ENCODE data around the gene ARHGEF28.

The ARHGEF28 gene

DNA sequence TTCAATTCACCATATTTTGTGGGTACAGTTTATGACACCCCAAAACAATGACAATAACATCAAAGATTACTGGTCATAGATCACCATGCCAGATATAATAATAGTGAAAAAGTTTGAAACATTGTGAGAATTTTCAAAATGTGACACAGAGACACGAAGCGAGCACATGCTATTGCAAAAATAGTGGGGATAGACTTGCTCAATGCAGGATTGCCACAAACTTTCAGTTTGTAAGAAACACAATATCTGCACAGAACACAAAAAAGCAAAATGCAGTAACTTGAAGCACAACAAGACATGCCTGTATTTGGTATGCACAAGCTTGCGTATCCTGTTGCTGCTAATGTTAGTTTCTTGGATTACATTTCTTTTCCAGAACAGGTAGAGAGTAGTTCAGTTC lies 35.8 kb downstream of the ARHGEF28 start:
- ChIA-PET CTCF (interaction anchor here (1.2 to 1.6 kb wide), 5 partner anchors 8 to 71 kb away, joined by 3 to 6 read pairs (median 3); no protein-coding TSS in a partner anchor), POLR2A (no interaction called here)
- TF ChIP-seq, protein P1, sequence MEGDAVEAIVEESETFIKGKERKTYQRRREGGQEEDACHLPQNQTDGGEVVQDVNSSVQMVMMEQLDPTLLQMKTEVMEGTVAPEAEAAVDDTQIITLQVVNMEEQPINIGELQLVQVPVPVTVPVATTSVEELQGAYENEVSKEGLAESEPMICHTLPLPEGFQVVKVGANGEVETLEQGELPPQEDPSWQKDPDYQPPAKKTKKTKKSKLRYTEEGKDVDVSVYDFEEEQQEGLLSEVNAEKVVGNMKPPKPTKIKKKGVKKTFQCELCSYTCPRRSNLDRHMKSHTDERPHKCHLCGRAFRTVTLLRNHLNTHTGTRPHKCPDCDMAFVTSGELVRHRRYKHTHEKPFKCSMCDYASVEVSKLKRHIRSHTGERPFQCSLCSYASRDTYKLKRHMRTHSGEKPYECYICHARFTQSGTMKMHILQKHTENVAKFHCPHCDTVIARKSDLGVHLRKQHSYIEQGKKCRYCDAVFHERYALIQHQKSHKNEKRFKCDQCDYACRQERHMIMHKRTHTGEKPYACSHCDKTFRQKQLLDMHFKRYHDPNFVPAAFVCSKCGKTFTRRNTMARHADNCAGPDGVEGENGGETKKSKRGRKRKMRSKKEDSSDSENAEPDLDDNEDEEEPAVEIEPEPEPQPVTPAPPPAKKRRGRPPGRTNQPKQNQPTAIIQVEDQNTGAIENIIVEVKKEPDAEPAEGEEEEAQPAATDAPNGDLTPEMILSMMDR (IDR thresholded peaks at IDR 0.05; ENCODE audit: control extremely low read depth, extremely low read depth, low read depth, missing control alignments): no peak
- no peak for DNase-seq (ENCODE audit: extremely low spot score)

DNA sequence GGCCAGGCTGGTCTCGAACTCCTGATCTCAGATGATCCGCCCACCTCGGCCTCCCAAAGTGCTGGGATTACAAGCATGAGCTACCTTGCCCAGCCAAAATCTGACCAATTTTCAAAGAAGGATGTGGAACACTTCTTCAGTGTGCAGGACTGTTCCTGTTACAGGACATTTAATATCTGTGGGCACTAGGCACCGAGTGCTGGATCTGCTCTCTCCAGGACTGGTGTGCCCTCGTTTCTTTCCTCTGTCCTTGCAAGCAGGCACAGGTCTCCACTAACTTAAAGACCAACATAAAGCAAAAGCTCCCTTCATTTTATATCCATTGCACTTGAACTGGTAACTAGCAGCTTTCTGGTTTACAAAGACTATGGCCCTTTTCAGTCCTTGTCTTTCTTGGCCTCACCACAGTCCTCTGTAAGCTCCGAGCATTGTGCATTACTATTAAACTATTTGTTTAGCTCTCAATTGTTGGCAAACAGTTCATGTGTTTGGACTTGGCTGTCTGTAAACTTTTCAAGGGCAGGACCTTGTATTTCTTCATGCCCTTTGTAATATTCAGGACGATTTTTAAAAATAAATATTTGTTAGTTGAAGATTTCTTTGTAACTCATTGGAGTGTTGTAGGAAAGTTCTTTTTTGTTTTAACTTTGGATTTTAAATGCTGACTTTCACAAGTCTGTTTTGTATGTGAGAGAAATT lies 37.3 kb downstream of the ARHGEF28 start:
- TF ChIP-seq, protein P1 (IDR thresholded peaks at IDR 0.05; ENCODE audit: control extremely low read depth, extremely low read depth, low read depth, missing control alignments): no peak
- no peak for DNase-seq (ENCODE audit: extremely low spot score)
- ChIA-PET CTCF (interaction anchor here (1.0 to 3.2 kb wide), 7 partner anchors 10 to 130 kb away, joined by 3 to 18 read pairs (median 4); no protein-coding TSS in a partner anchor), POLR2A (no interaction called here)

DNA sequence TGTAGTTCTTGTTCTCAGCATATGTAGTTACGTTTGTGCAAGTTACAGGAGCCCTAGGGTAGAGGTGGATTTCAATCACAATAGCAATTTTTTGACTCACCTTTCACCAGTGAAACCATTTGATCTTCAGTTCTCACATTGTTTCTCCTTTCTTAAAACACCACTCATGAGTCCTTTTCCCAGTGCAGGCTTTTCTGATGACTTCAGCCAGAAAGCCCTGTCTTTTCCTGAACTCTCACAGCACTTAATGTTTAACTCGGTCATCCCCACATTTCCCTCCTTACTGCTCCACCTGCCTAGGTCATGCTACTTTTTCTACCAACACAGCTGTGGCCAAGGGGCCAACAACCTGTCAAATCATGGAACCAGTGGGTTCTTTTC lies 37.9 kb downstream of the ARHGEF28 start:
- DNase-seq (ENCODE audit: extremely low spot score): peak; percentile 32
- CTCF ChIA-PET: interaction anchor here (1.1 to 3.2 kb wide), 4 partner anchors 10 to 129 kb away, joined by 4 to 18 read pairs (median 4); no protein-coding TSS in a partner anchor
- TF ChIP-seq, protein P1 (IDR thresholded peaks at IDR 0.05; ENCODE audit: control extremely low read depth, extremely low read depth, low read depth, missing control alignments): no peak
- POLR2A ChIA-PET: no interaction called here

DNA sequence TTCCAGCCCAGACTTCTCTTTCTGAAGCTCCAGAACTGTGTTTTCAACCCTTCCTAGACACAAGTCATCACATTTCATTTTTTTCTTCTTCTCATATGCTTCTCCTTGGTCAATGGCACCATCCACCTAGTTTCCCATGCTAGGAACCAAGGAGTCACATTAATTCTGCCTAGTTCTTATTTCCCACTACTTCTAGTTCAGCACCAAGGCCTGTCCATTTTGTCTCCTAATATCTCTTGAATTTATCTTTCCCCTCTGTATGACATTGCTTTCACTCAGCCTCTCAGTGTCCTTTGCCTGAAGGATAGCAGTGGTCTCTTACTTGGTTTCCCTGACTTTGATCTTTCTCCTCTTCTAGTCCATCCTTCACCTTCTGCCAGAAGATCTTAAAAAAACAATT lies 38.8 kb downstream of the ARHGEF28 start:
- CTCF ChIA-PET: interaction anchor here (1.0 to 3.2 kb wide), 3 partner anchors 11 to 29 kb away, joined by 3 to 18 read pairs (median 5); no protein-coding TSS in a partner anchor
- POLR2A ChIA-PET: no interaction called here

DNA sequence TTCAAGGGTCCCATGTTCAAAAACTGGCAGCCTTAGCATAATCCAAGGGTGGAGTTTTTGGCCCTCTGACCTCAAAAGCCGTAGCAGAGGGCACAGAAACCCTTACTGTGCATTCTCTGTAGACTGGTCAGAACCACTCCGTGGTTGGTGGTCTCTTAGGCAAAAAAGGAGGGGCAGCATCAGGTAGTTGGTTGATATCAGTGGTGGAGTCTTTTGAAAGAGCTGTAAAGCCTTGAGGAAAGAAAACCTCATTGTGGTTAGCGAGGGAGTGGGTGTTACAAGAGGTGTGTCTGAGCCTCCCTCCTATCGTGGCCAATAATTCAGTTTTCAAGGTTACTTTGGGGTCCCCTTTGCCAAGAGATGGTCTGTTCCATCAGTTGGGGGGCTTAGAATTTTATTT lies 40.9 kb downstream of the ARHGEF28 start:
- TF ChIP-seq, protein P1 (IDR thresholded peaks at IDR 0.05; ENCODE audit: control extremely low read depth, extremely low read depth, low read depth, missing control alignments): no peak
- no peak for DNase-seq (ENCODE audit: extremely low spot score)
- ChIA-PET POLR2A (no interaction called here), CTCF (interaction anchor here (0.6 to 1.5 kb wide), 2 partner anchors 25 to 26 kb away, joined by 3 read pairs; no protein-coding TSS in a partner anchor)

More for the DNA sequence above, 38.8 kb downstream of the ARHGEF28 start:
- DNase-seq (ENCODE audit: extremely low spot score): no peak
- TF ChIP-seq, protein P1 (IDR thresholded peaks at IDR 0.05; ENCODE audit: control extremely low read depth, extremely low read depth, low read depth, missing control alignments): no peak

DNA sequence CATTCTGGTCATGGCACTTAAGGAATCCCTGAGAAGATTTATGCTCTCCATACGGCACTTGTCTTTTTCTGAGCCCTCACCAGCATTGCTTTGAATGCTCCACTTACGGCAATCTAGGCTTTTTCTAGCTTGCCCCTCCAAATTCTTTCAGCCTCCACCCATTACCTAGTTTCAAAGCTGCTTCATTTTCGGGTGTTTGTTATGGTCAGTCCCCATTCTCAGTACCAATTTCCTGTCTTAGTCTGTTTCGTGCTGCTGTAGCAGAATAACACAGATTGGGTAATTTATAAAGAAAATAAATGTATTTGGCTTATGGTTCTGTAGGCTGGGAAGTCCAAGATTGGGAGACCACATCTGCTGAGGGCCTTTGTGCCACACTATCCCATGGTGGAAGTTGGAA lies 42.0 kb downstream of the ARHGEF28 start:
- TF ChIP-seq, protein P1 (IDR thresholded peaks at IDR 0.05; ENCODE audit: control extremely low read depth, extremely low read depth, low read depth, missing control alignments): no peak
- ChIA-PET POLR2A (no interaction called here), CTCF (interaction anchor here (1.5 to 1.6 kb wide), 2 partner anchors 24 to 29 kb away, joined by 3 to 4 read pairs; no protein-coding TSS in a partner anchor)
- no peak for DNase-seq (ENCODE audit: extremely low spot score)
